SH-SY5Y (cell line): ENCODE data around the gene EDEM1.

Experiments used
- GATA2 ChIP-seq: IDR thresholded peaks from 2 replicates; pipeline ENCODE4 v1.6.1; 2011; ENCODE audit warnings: mild to moderate bottlenecking, low read depth, low read length
- GATA3 ChIP-seq: IDR thresholded peaks from 2 replicates; pipeline ENCODE4 v1.6.1; 2011; ENCODE audit warnings: low read depth, mild to moderate bottlenecking, low read length, moderate library complexity

- TF ChIP-seq GATA3 (no peak), GATA2 (no peak)
Observed at GRCh38 chr3:5214352-5214751, 26.8 kb downstream of the EDEM1 start.
